ENCODE measurements around the gene HDAC4.

HDAC4 gene

GRCh38 chr2:239265681-239266433, 135.0 kb downstream of the HDAC4 start:
- DNase-seq, result no peak

GRCh38 chr2:239264838-239265651, 135.8 kb downstream of the HDAC4 start:
- peak; percentile 72 for DNase-seq

GRCh38 chr2:239264492-239264837, 136.4 kb downstream of the HDAC4 start:
- DNase-seq, result peak; percentile 49

GRCh38 chr2:239263669-239264491, 136.9 kb downstream of the HDAC4 start:
- peak; percentile 18 for DNase-seq

GRCh38 chr2:239263231-239263630, 137.6 kb downstream of the HDAC4 start:
- no peak for DNase-seq

GRCh38 chr2:239262484-239263230, 138.2 kb downstream of the HDAC4 start:
- DNase-seq, result no peak

GRCh38 chr2:239261796-239262483, 138.9 kb downstream of the HDAC4 start:
- no peak for DNase-seq

- no peak for DNase-seq
Observed at GRCh38 chr2:239261356-239261755, 139.5 kb downstream of the HDAC4 start.

- DNase-seq, result no peak
Observed at GRCh38 chr2:239260546-239261327, 140.1 kb downstream of the HDAC4 start.

GRCh38 chr2:239259603-239260298, 141.1 kb downstream of the HDAC4 start:
- peak; percentile 32 for DNase-seq

- no peak for DNase-seq
Observed at GRCh38 chr2:239259173-239259572, 141.6 kb downstream of the HDAC4 start.

- DNase-seq, result no peak
Observed at GRCh38 chr2:239258248-239258647, 142.6 kb downstream of the HDAC4 start.

GRCh38 chr2:239257511-239257937, 143.3 kb downstream of the HDAC4 start:
- peak; percentile 57 for DNase-seq

- no peak for DNase-seq
Observed at GRCh38 chr2:239256350-239256743, 144.5 kb downstream of the HDAC4 start.

- peak; percentile 27 for DNase-seq
Observed at GRCh38 chr2:239255628-239256349, 145.0 kb downstream of the HDAC4 start.

- no peak for DNase-seq
Observed at GRCh38 chr2:239255218-239255617, 145.6 kb downstream of the HDAC4 start.

GRCh38 chr2:239253701-239254436, 147.0 kb downstream of the HDAC4 start:
- DNase-seq, result no peak

- no peak for DNase-seq
Observed at GRCh38 chr2:239253264-239253663, 147.6 kb downstream of the HDAC4 start.

GRCh38 chr2:239252801-239253200, 148.0 kb downstream of the HDAC4 start:
- peak; percentile 55 for DNase-seq
